ENCODE results near the gene TRIM69.

GRCh38 chr15:44753345-44753744 lies 17.0 kb downstream of the TRIM69 start:
- TF ChIP-seq, protein P1, sequence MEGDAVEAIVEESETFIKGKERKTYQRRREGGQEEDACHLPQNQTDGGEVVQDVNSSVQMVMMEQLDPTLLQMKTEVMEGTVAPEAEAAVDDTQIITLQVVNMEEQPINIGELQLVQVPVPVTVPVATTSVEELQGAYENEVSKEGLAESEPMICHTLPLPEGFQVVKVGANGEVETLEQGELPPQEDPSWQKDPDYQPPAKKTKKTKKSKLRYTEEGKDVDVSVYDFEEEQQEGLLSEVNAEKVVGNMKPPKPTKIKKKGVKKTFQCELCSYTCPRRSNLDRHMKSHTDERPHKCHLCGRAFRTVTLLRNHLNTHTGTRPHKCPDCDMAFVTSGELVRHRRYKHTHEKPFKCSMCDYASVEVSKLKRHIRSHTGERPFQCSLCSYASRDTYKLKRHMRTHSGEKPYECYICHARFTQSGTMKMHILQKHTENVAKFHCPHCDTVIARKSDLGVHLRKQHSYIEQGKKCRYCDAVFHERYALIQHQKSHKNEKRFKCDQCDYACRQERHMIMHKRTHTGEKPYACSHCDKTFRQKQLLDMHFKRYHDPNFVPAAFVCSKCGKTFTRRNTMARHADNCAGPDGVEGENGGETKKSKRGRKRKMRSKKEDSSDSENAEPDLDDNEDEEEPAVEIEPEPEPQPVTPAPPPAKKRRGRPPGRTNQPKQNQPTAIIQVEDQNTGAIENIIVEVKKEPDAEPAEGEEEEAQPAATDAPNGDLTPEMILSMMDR (conservative IDR thresholded peaks at IDR 0.05 in 1 of 2, IDR thresholded peaks at IDR 0.05 in 1 of 2; ENCODE audit: extremely low read depth in 1 of 2, insufficient read depth in 1 of 2, low read depth in 1 of 2, low read length in 2 of 2) = no peak
- TF ChIP-seq EZH2 (IDR thresholded peaks at IDR 0.05; ENCODE audit: borderline replicate concordance, low read length) = no peak

Measured in mammary epithelial cell (primary cell).